Heart left ventricle (tissue), 13 donors: ENCODE results near the gene ADGRL3.

Experiments used
- POLR2A ChIP-seq, 2 donors: fragments of 450-650 bp; IDR thresholded peaks; one replicate each; pipeline ENCODE4 v1.6.1; 2017; ENCODE audit warnings: antibody characterized with exemption in 2 of 2, mild to moderate bottlenecking in 2 of 2, moderate library complexity in 2 of 2
- TF ChIP-seq, protein P1 (sequence below), 12 donors: fragments of 200-600 bp; sonication (generic) in 4 of 12; IDR thresholded peaks; one replicate each; pipeline versions ENCODE4 v1.5.0 to v1.8.0; 2018 to 2022; ENCODE audit warnings: antibody characterized with exemption in 12 of 12, mild to moderate bottlenecking in 5 of 12
- donor health status: ischemic (EF 13 %, LVEDD 7.1; RV severe dilation, severe dysfunction).
- donor health status: DM: no; HTN: yes; CAD: no.
- donor health status: DM: no; HTN: no; CAD: no.
- donor health status: ischemic (EF 25% LVEDD 6.9; RV normal size, moderate dysfunction).
- donor health status: ischemic (EF 25% LVEDD 5.7; RV mildly dilated, moderate dysfunction).
- donor health status: ischemic (EF 35%, LVEDD 5.7; RV mildly dilated, moderate dysfunction).
- donor health status: nonischemic (EF 11% LVEDD 7.7; RV severe dilation, severe dysfunction).
- donor health status: DM: yes; HTN: yes; CAD: no.
- donor health status: PGD.
- donor health status: ischemic (EF 29% LVEDD 5.4; RV normal size, mild dysfunction).
- donor health status: nonischemic (EF 23%, LVEDD 6.1; RV moderate dilation, normal function).

DNA sequence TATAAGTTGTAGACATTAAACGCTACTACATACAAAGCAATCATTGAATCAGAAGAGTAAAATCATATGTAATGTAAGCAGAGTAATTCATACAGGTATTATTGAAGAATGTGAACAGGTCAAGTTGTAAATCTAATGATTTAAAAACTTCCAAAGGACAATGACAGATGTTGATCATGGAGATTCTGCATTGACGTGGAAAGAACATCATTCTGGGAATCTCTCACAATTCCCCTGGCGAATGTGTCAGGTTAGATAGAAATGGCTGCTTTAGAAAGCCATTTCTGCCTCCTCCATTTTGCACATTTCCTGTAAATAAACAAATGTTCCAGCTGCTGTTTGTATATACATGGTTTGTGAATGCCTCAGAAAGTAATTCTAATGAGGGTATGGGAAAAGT is 719.4 kb downstream of the ADGRL3 start:
- TF ChIP-seq, protein P1, sequence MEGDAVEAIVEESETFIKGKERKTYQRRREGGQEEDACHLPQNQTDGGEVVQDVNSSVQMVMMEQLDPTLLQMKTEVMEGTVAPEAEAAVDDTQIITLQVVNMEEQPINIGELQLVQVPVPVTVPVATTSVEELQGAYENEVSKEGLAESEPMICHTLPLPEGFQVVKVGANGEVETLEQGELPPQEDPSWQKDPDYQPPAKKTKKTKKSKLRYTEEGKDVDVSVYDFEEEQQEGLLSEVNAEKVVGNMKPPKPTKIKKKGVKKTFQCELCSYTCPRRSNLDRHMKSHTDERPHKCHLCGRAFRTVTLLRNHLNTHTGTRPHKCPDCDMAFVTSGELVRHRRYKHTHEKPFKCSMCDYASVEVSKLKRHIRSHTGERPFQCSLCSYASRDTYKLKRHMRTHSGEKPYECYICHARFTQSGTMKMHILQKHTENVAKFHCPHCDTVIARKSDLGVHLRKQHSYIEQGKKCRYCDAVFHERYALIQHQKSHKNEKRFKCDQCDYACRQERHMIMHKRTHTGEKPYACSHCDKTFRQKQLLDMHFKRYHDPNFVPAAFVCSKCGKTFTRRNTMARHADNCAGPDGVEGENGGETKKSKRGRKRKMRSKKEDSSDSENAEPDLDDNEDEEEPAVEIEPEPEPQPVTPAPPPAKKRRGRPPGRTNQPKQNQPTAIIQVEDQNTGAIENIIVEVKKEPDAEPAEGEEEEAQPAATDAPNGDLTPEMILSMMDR (IDR thresholded peaks at IDR 0.05) = no peak
- TF ChIP-seq POLR2A (IDR thresholded peaks at IDR 0.05) = no peak
